ENCODE results near the gene NUFIP1.

Gene NUFIP1

DNA sequence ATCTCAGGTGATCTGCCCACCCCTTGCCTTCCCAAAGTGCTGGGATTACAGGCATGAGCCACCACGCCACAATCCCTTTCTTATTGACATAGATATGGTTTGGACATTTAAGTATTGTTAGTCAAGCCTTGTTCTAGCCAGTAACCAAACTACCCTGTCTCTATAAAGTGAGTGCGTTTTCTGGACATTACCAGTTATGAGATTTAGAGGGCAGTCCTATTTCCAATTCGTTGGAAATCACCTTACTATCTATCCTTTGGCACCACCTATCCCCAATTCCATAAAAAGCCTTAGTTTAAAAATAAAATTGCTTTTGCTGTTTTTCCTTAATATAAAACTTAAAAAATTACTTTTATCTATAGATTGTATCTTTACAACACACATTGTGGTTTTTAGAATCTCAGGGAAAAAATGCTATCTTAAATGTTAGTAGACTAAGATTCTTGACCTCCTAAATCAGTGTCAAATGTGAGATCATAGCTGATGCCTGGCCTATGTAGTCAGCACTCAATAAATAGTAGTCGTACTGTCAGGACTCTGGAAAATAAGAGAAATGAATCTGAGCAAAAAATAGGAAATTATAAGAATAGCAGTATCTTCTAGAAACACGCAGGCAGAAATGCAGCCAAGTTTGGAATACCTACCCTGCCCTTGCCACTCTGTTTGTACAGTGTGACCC, 57.0 kb downstream of the NUFIP1 start:
- TF ChIP-seq, protein P1, sequence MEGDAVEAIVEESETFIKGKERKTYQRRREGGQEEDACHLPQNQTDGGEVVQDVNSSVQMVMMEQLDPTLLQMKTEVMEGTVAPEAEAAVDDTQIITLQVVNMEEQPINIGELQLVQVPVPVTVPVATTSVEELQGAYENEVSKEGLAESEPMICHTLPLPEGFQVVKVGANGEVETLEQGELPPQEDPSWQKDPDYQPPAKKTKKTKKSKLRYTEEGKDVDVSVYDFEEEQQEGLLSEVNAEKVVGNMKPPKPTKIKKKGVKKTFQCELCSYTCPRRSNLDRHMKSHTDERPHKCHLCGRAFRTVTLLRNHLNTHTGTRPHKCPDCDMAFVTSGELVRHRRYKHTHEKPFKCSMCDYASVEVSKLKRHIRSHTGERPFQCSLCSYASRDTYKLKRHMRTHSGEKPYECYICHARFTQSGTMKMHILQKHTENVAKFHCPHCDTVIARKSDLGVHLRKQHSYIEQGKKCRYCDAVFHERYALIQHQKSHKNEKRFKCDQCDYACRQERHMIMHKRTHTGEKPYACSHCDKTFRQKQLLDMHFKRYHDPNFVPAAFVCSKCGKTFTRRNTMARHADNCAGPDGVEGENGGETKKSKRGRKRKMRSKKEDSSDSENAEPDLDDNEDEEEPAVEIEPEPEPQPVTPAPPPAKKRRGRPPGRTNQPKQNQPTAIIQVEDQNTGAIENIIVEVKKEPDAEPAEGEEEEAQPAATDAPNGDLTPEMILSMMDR (IDR thresholded peaks at IDR 0.05; ENCODE audit: insufficient read depth, low read depth, low read length, missing control alignments) = no peak
- no peak for DNase-seq (ENCODE audit: low read depth)
- no peak overlapping the region for H3K4me3 ChIP-seq (ENCODE audit: low read length)

DNA sequence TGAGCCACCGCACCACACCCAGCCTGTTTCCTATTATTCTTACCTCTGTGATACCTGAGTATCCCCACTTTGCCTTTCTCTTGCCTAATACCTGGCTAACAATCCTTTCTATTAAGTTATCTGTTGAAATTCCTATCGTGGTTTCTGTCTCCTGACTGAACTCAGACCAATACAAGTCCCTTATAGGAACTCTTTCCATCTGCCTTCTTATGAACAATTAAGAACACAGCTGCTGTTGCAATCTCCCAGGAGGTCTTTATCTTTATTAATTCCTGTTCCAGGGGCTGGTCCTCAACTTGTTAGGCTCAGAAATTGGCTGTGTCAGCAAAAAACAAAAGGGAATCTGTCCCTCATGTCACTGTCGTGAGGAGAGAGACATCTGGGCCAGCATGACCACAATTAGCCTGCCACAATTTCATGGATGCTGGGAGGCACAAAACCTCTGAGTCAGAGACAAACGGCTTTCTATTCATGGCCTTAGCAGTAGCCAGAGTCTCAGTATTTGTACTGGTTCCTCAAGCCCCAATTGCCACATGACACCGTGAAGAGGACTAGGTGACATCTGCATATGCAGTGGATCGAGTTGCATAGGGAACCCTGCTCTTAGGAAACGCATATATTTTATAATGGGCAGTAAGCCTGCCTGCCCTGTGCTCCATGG, 58.2 kb downstream of the NUFIP1 start:
- TF ChIP-seq, protein P1 (IDR thresholded peaks at IDR 0.05; ENCODE audit: insufficient read depth, low read depth, low read length, missing control alignments) = no peak
- H3K4me3 ChIP-seq (ENCODE audit: low read length) = no peak overlapping the region
- DNase-seq (ENCODE audit: low read depth) = peak; percentile 55

DNA sequence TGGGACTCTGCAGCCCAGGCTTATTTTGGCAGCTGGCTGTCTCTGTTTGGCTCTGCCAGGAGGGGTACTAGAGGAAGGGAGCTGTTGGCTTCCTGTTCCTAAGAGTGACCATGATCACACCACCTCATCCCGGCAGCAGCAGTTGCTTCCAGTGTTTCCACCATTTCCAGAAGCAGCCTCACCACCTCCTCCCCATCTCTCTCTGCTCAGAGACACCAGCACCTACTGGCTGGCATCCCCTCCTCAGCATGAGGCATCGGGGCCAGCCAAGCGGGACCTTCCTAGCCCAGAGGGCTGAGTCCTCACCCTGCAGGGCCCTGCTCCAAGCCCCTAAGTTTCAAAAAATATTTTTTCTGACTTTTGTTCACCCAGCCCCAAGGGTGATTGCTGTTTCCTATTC, 59.0 kb downstream of the NUFIP1 start:
- DNase-seq (ENCODE audit: low read depth) = no peak
- TF ChIP-seq, protein P1 (IDR thresholded peaks at IDR 0.05; ENCODE audit: insufficient read depth, low read depth, low read length, missing control alignments) = no peak
- H3K4me3 ChIP-seq (ENCODE audit: low read length) = no peak overlapping the region

- no peak for DNase-seq (ENCODE audit: low read depth)
- H3K4me3 ChIP-seq (ENCODE audit: low read length) = no peak overlapping the region
- TF ChIP-seq, protein P1 (IDR thresholded peaks at IDR 0.05; ENCODE audit: insufficient read depth, low read depth, low read length, missing control alignments) = no peak
These were observed 59.6 kb downstream of the NUFIP1 start for GRCh38 chr13:44929692-44930091.

DNA sequence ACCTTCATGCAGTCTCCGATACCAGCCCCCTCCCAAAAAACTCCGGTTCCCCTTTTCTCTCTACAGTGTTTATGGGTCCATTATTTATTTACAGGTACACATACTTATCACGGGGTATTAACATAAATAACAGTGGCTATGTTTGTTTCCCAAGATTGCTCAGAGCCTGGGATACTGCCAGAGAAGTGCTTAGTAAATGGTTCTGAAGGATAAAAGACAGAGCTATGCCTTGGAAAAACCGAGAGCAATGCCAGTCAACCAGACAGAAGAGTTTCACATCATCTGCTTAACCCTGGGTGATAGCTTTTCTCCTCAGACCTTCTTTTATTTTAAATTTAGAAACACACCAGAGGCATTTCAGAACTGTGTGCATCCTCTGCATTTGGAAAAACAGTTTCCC, 61.3 kb downstream of the NUFIP1 start:
- no peak overlapping the region for H3K4me3 ChIP-seq (ENCODE audit: low read length)
- TF ChIP-seq, protein P1 (IDR thresholded peaks at IDR 0.05; ENCODE audit: insufficient read depth, low read depth, low read length, missing control alignments) = no peak
- DNase-seq (ENCODE audit: low read depth) = no peak

GRCh38 chr13:44921931-44922758, 67.1 kb downstream of the NUFIP1 start:
- peak; percentile 95 for DNase-seq (ENCODE audit: low read depth)
- TF ChIP-seq, protein P1 (IDR thresholded peaks at IDR 0.05; ENCODE audit: insufficient read depth, low read depth, low read length, missing control alignments) = no peak
- H3K4me3 ChIP-seq (ENCODE audit: low read length) = no peak overlapping the region
